ENCODE results near the gene CATSPERD.
"Not testable (repeated sequence)": the region's sequence is repeated elsewhere in the genome, so short reads cannot be mapped to it uniquely, and the experiment has no call there.

DNA sequence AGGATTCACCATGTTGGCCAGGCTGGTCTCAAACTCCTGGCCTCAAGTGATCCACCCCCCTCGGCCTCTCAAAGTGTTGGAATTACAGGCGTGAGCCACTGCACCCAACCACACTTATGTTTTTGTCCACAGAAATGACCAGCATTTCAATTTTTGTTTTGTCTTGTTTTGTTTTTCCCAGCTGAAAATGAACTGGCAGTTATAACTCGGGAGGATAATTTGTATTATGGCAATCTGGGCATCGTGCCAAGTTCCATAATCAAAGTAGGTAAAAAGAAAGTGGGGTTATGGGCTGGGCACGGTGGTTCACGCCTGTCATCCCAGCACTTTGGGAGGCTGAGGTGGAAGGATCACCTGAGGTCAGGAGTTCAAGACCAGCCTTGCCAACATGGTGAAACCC, 28.5 kb downstream of the CATSPERD start:
- TF ChIP-seq, protein P1, sequence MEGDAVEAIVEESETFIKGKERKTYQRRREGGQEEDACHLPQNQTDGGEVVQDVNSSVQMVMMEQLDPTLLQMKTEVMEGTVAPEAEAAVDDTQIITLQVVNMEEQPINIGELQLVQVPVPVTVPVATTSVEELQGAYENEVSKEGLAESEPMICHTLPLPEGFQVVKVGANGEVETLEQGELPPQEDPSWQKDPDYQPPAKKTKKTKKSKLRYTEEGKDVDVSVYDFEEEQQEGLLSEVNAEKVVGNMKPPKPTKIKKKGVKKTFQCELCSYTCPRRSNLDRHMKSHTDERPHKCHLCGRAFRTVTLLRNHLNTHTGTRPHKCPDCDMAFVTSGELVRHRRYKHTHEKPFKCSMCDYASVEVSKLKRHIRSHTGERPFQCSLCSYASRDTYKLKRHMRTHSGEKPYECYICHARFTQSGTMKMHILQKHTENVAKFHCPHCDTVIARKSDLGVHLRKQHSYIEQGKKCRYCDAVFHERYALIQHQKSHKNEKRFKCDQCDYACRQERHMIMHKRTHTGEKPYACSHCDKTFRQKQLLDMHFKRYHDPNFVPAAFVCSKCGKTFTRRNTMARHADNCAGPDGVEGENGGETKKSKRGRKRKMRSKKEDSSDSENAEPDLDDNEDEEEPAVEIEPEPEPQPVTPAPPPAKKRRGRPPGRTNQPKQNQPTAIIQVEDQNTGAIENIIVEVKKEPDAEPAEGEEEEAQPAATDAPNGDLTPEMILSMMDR (IDR thresholded peaks at IDR 0.05) = not testable (repeated sequence)
- TF ChIP-seq POLR2A (IDR thresholded peaks at IDR 0.05) = not testable (repeated sequence)
